ENCODE measurements around the gene ZSCAN2. TPM values are rescaled to one million over a fixed set of nuclear protein-coding genes. Genes with fewer than 3 reads are reported as not detected.

Gene ZSCAN2
- total and polyA plus RNA-seq, 5 donors from 2014 or later, result 4.8 to 12.4 (median 7.9) TPM

GRCh38 chr15:84624359-84624758 lies 23.6 kb downstream of the ZSCAN2 start:
- peaks cover 0 to 8% (median under 1%) of the 10 kb centered on the region in 4 donors for H3K4me1 Mint-ChIP-seq
- H3K4me3 ChIP-seq (ENCODE audit: low read depth, low read length), result no peak overlapping the region
- no peak overlapping the region for H3K27ac Mint-ChIP-seq
- no peaks in the 10 kb centered on the region for H3K27me3 ChIP-seq (ENCODE audit: control insufficient read depth, insufficient read depth, low read length)
- peaks cover 20 to 24% of the 10 kb centered on the region in 2 experiments for H3K9me3 ChIP-seq (ENCODE audit: control insufficient read depth in 2 of 2, low read length in 2 of 2)
- H3K4me3 Mint-ChIP-seq, result no peak overlapping the region
- no peak overlapping the region for H3K27ac ChIP-seq (ENCODE audit: insufficient read depth, low read length, poor library complexity, severe bottlenecking)
- peaks cover 46% of the 10 kb centered on the region for H3K36me3 Mint-ChIP-seq
- H3K36me3 ChIP-seq (ENCODE audit: control insufficient read depth, insufficient read depth, low read length), result peaks cover 24% of the 10 kb centered on the region
- no peak for DNase-seq
- H3K4me1 ChIP-seq (ENCODE audit: control insufficient read depth, insufficient read depth, low read length, poor library complexity, severe bottlenecking), result no peaks in the 10 kb centered on the region
- no peaks in the 10 kb centered on the region for H3K27me3 Mint-ChIP-seq
- ATAC-seq (ENCODE audit: low read depth in 2 of 2), result no peak
- peaks cover 0 to 23% (median 3%) of the 10 kb centered on the region in 7 donors for H3K9me3 Mint-ChIP-seq

- Histone ChIP-seq H3K27me3 (ENCODE audit: control insufficient read depth, insufficient read depth, low read length) (no peaks in the 10 kb centered on the region), H3K4me1 (ENCODE audit: control insufficient read depth, insufficient read depth, low read length, poor library complexity, severe bottlenecking) (no peaks in the 10 kb centered on the region), H3K4me3 (ENCODE audit: low read depth, low read length) (no peak overlapping the region), H3K9me3 (ENCODE audit: control insufficient read depth in 2 of 2, low read length in 2 of 2) (peaks cover 18 to 24% of the 10 kb centered on the region in 2 experiments), H3K36me3 (ENCODE audit: control insufficient read depth, insufficient read depth, low read length) (peaks cover 24% of the 10 kb centered on the region), H3K27ac (ENCODE audit: insufficient read depth, low read length, poor library complexity, severe bottlenecking) (no peak overlapping the region)
- H3K4me1 Mint-ChIP-seq, result peaks cover 0 to 12% (median 3%) of the 10 kb centered on the region in 4 donors
- peak overlapping the region in 1 of 3 donors; percentile 58 for H3K27ac Mint-ChIP-seq
- H3K36me3 Mint-ChIP-seq, result peaks cover 42% of the 10 kb centered on the region
- H3K4me3 Mint-ChIP-seq, result no peak overlapping the region
- no peaks in the 10 kb centered on the region for H3K27me3 Mint-ChIP-seq
- no peak for ATAC-seq (ENCODE audit: low read depth in 2 of 2)
- DNase-seq, result no peak
- peaks cover 0 to 20% (median 3%) of the 10 kb centered on the region in 7 donors for H3K9me3 Mint-ChIP-seq
These were observed 24.3 kb downstream of the ZSCAN2 start for GRCh38 chr15:84625123-84625522.

- peaks cover 0 to 2% (median 0%) of the 10 kb centered on the region in 7 donors for H3K9me3 Mint-ChIP-seq
- no peak overlapping the region for H3K27ac ChIP-seq (ENCODE audit: insufficient read depth, low read length, poor library complexity, severe bottlenecking)
- no peak overlapping the region for H3K4me3 ChIP-seq (ENCODE audit: low read depth, low read length)
- H3K27me3 ChIP-seq (ENCODE audit: control insufficient read depth, insufficient read depth, low read length), result no peaks in the 10 kb centered on the region
- DNase-seq, result no peak
- no peaks in the 10 kb centered on the region for H3K36me3 ChIP-seq (ENCODE audit: control insufficient read depth, insufficient read depth, low read length)
- ATAC-seq (ENCODE audit: low read depth in 2 of 2), result no peak
- H3K36me3 Mint-ChIP-seq, result peaks cover 17% of the 10 kb centered on the region
- H3K4me3 Mint-ChIP-seq, result peak overlapping the region in 3 of 4 donors; percentile 29 to 80 (median 35)
- H3K4me1 Mint-ChIP-seq, result peaks cover 6 to 35% (median 22%) of the 10 kb centered on the region in 4 donors
- H3K4me1 ChIP-seq (ENCODE audit: control insufficient read depth, insufficient read depth, low read length, poor library complexity, severe bottlenecking), result peaks cover 28% of the 10 kb centered on the region
- H3K27ac Mint-ChIP-seq, result peak overlapping the region in 1 of 3 donors; percentile 56
- no peaks in the 10 kb centered on the region for H3K9me3 ChIP-seq (ENCODE audit: control insufficient read depth in 2 of 2, low read length in 2 of 2)
- no peaks in the 10 kb centered on the region for H3K27me3 Mint-ChIP-seq
These were observed 28.2 kb downstream of the ZSCAN2 start for GRCh38 chr15:84629033-84629432.

- Mint-ChIP-seq H3K27me3 (no peaks in the 10 kb centered on the region), H3K4me1 (peaks cover 23 to 56% (median 40%) of the 10 kb centered on the region in 4 donors), H3K36me3 (peaks cover 11% of the 10 kb centered on the region), H3K27ac (peak overlapping the region; percentile 95 to 98 (median 95)), H3K4me3 (peak overlapping the region; percentile 94 to 99 (median 98)), H3K9me3 (peaks cover 0 to 2% (median 0%) of the 10 kb centered on the region in 7 donors)
- H3K27me3 ChIP-seq (ENCODE audit: control insufficient read depth, insufficient read depth, low read length), result no peaks in the 10 kb centered on the region
- H3K36me3 ChIP-seq (ENCODE audit: control insufficient read depth, insufficient read depth, low read length), result no peaks in the 10 kb centered on the region
- peak overlapping the region; percentile 83 for H3K27ac ChIP-seq (ENCODE audit: insufficient read depth, low read length, poor library complexity, severe bottlenecking)
- H3K4me3 ChIP-seq (ENCODE audit: low read depth, low read length), result peak overlapping the region; percentile 97
- peaks cover 54% of the 10 kb centered on the region for H3K4me1 ChIP-seq (ENCODE audit: control insufficient read depth, insufficient read depth, low read length, poor library complexity, severe bottlenecking)
- ATAC-seq (ENCODE audit: low read depth in 2 of 2) (no peak), DNase-seq (no peak)
- no peaks in the 10 kb centered on the region for H3K9me3 ChIP-seq (ENCODE audit: control insufficient read depth in 2 of 2, low read length in 2 of 2)
These were observed 31.0 kb downstream of the ZSCAN2 start for GRCh38 chr15:84631706-84632272.

GRCh38 chr15:84633311-84634227 lies 32.8 kb downstream of the ZSCAN2 start:
- H3K4me3 Mint-ChIP-seq, result peak overlapping the region; percentile 94 to 99 (median 98)
- Histone ChIP-seq H3K9me3 (ENCODE audit: control insufficient read depth in 2 of 2, low read length in 2 of 2) (no peaks in the 10 kb centered on the region), H3K4me1 (ENCODE audit: control insufficient read depth, insufficient read depth, low read length, poor library complexity, severe bottlenecking) (peaks cover 54% of the 10 kb centered on the region), H3K27ac (ENCODE audit: insufficient read depth, low read length, poor library complexity, severe bottlenecking) (peak overlapping the region; percentile 83), H3K27me3 (ENCODE audit: control insufficient read depth, insufficient read depth, low read length) (no peaks in the 10 kb centered on the region), H3K4me3 (ENCODE audit: low read depth, low read length) (peak overlapping the region; percentile 88), H3K36me3 (ENCODE audit: control insufficient read depth, insufficient read depth, low read length) (peaks cover 14% of the 10 kb centered on the region)
- H3K9me3 Mint-ChIP-seq, result peaks cover 0 to 2% (median 0%) of the 10 kb centered on the region in 7 donors
- H3K27me3 Mint-ChIP-seq, result no peaks in the 10 kb centered on the region
- DNase-seq (peak; percentile 59 to 83 (median 66)), ATAC-seq (ENCODE audit: low read depth in 2 of 2) (peak; percentile 57 to 61)
- peaks cover 14% of the 10 kb centered on the region for H3K36me3 Mint-ChIP-seq
- H3K27ac Mint-ChIP-seq, result peak overlapping the region; percentile 87 to 98 (median 97)
- peaks cover 23 to 65% (median 43%) of the 10 kb centered on the region in 4 donors for H3K4me1 Mint-ChIP-seq

- DNase-seq (peak in 2 of 3 donors; percentile 28 to 45), ATAC-seq (ENCODE audit: low read depth in 2 of 2) (no peak)
- no peaks in the 10 kb centered on the region for H3K9me3 ChIP-seq (ENCODE audit: control insufficient read depth in 2 of 2, low read length in 2 of 2)
- peak overlapping the region; percentile 77 to 87 (median 84) for H3K27ac Mint-ChIP-seq
- peak overlapping the region; percentile 88 for H3K4me3 ChIP-seq (ENCODE audit: low read depth, low read length)
- H3K36me3 ChIP-seq (ENCODE audit: control insufficient read depth, insufficient read depth, low read length), result peaks cover 20% of the 10 kb centered on the region
- peaks cover 54% of the 10 kb centered on the region for H3K4me1 ChIP-seq (ENCODE audit: control insufficient read depth, insufficient read depth, low read length, poor library complexity, severe bottlenecking)
- no peaks in the 10 kb centered on the region for H3K27me3 ChIP-seq (ENCODE audit: control insufficient read depth, insufficient read depth, low read length)
- H3K4me3 Mint-ChIP-seq, result peak overlapping the region; percentile 91 to 95 (median 94)
- H3K36me3 Mint-ChIP-seq, result peaks cover 19% of the 10 kb centered on the region
- peaks cover 0 to 2% (median 0%) of the 10 kb centered on the region in 7 donors for H3K9me3 Mint-ChIP-seq
- peak overlapping the region; percentile 83 for H3K27ac ChIP-seq (ENCODE audit: insufficient read depth, low read length, poor library complexity, severe bottlenecking)
- H3K27me3 Mint-ChIP-seq, result no peaks in the 10 kb centered on the region
- H3K4me1 Mint-ChIP-seq, result peaks cover 23 to 68% (median 42%) of the 10 kb centered on the region in 4 donors
These were observed 33.5 kb downstream of the ZSCAN2 start for GRCh38 chr15:84634228-84634837.

GRCh38 chr15:84638103-84638502 lies 37.3 kb downstream of the ZSCAN2 start:
- Mint-ChIP-seq H3K9me3 (no peaks in the 10 kb centered on the region), H3K4me1 (peaks cover 17 to 39% (median 23%) of the 10 kb centered on the region in 4 donors), H3K27ac (peak overlapping the region in 1 of 3 donors; percentile 73), H3K36me3 (peaks cover 25% of the 10 kb centered on the region), H3K4me3 (peak overlapping the region in 2 of 4 donors; percentile 65 to 68), H3K27me3 (no peaks in the 10 kb centered on the region)
- Histone ChIP-seq H3K36me3 (ENCODE audit: control insufficient read depth, insufficient read depth, low read length) (peaks cover 54% of the 10 kb centered on the region), H3K4me1 (ENCODE audit: control insufficient read depth, insufficient read depth, low read length, poor library complexity, severe bottlenecking) (peaks cover 31% of the 10 kb centered on the region), H3K9me3 (ENCODE audit: control insufficient read depth in 2 of 2, low read length in 2 of 2) (no peaks in the 10 kb centered on the region), H3K27ac (ENCODE audit: insufficient read depth, low read length, poor library complexity, severe bottlenecking) (no peak overlapping the region), H3K27me3 (ENCODE audit: control insufficient read depth, insufficient read depth, low read length) (no peaks in the 10 kb centered on the region), H3K4me3 (ENCODE audit: low read depth, low read length) (no peak overlapping the region)
- DNase-seq, result peak in 1 of 3 donors; percentile 52
- no peak for ATAC-seq (ENCODE audit: low read depth in 2 of 2)

Measured in CD4-positive, CD25-positive, alpha-beta regulatory T cell (primary cell).